Transverse colon (tissue), 4 donors: Measurements from ENCODE around the gene IL15. TPM values are rescaled to one million over a fixed set of nuclear protein-coding genes. Genes with fewer than 3 reads are reported as not detected.
A peak's percentile ranks its signal among the peaks of the same experiment; 100 is the strongest.

ENCODE experiments used
- DNase-seq: peaks from one replicate; pipeline ENCODE4 v3.0.0-alpha.2; 2019
- H3K27ac ChIP-seq, 4 donors: fragments of 200-600 bp; sonication (generic); 2 replicates each; pipeline ENCODE4 v1.5.1; 2016 to 2018; ENCODE audit warnings: inconsistent platforms in 4 of 4
- H3K27me3 ChIP-seq: fragments of 200-600 bp; sonication (generic); 2 replicates; pipeline ENCODE4 v1.5.1; 2017; ENCODE audit warnings: inconsistent platforms
- H3K36me3 ChIP-seq, 4 donors: fragments of 200-600 bp; sonication (generic); 2 replicates each; pipeline ENCODE4 v1.5.1; 2017 to 2019; ENCODE audit warnings: inconsistent platforms in 4 of 4
- H3K4me1 ChIP-seq, 4 donors: fragments of 200-600 bp; sonication (generic); 2 replicates each; pipeline ENCODE4 v1.5.1; 2017 to 2020; ENCODE audit warnings: inconsistent platforms in 4 of 4
- H3K4me3 ChIP-seq, 4 donors: fragments of 200-600 bp; sonication (generic); 1 replicate in 1 of 4; 2 replicates in 3 of 4; pipeline versions ENCODE4 v1.5.1 to v1.6.1; 2017 to 2019; ENCODE audit warnings: inconsistent platforms in 4 of 4
- H3K9me3 ChIP-seq, 2 donors: fragments of 200-600 bp; sonication (generic); 2 replicates each; pipeline ENCODE4 v1.5.1; 2017 to 2019; ENCODE audit warnings: inconsistent platforms in 2 of 2
- EP300 ChIP-seq: sonication (generic); formaldehyde crosslinking; IDR thresholded peaks from one replicate; pipeline ENCODE4 v1.6.1; 2017; ENCODE audit warnings: antibody characterized with exemption, low read depth
- POLR2A ChIP-seq: fragments of 450-650 bp; IDR thresholded peaks from one replicate; pipeline ENCODE4 v1.6.1; 2016; ENCODE audit warnings: antibody characterized with exemption, mild to moderate bottlenecking, moderate library complexity
- POLR2AphosphoS5 ChIP-seq, 3 donors: sonication (generic); formaldehyde crosslinking; IDR thresholded peaks; one replicate each; pipeline ENCODE4 v1.6.1; 2016; ENCODE audit warnings: antibody characterized with exemption in 3 of 3
- WGBS, 2 donors: methylation state at CpG; one replicate each; pipeline ENCODE4 v1.1.5; 2018; ENCODE audit warnings: low coverage in 1 of 2; 5-methylcytosine and 5-hydroxymethylcytosine counted together
- in situ Hi-C, 4 donors: fragments of 200-750 bp; cut with MboI; loops; one replicate each; pipeline versions ENCODE4 v1.15.0 to v1.15.1; 2017; ENCODE audit warnings: low sequenced_read_pairs in 3 of 4, low pct_ligation_motif_present in 1 of 4, low pct_unique_long_range_greater_than_20kb in 1 of 4
- intact Hi-C: fragments of 100-400 bp; cut with DNase I; formaldehyde crosslinking; loops from one replicate; pipeline ENCODE4 v1.15.1; 2023; ENCODE audit warnings: low total_unique reads
- total RNA-seq, 4 donors: library from RNA; depleted of rRNA; stranded (reverse); fragments of >200 nt; gene quantifications; one replicate each; pipeline ENCODE4 v1.1.0, GENCODE V29; 2016
- TF ChIP-seq, protein P1 (sequence below), 5 experiments: fragments of 200-600 bp in 3 of 5; fragments of 450-650 bp in 2 of 5; sonication (generic) in 3 of 5; IDR thresholded peaks; 1 replicate in 2 of 5; 2 replicates in 3 of 5; pipeline ENCODE4 v1.5.1; 2016 to 2017; ENCODE audit warnings: antibody characterized with exemption in 5 of 5, inconsistent platforms in 3 of 5, mild to moderate bottlenecking in 2 of 5, moderate library complexity in 1 of 5

Gene IL15
- total RNA-seq, 4 donors from 2014 or later: 0.75 to 14.0 (median 5.2) TPM

DNA sequence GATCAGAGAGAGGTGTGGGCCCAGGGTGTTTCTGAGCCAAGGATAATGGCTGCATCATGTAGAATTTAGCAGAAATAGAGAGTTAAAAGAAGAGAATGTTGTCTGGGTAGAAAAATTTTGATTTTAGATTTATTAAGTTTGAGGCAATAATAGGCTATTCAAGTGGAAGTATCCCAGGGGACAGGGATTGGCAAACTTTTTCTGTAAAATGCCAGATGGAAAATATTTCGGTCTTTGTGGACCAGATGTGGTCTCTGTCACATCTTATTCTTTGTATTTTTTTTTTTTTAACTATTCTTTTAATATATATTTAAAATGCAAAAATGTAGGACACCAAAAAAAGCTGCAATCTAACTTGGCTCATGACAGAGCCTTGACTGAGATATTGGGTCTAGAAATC is 33.1 kb downstream of the IL15 start:
- in situ Hi-C loops (no loop called here), intact Hi-C loops (no loop called here)
- no peaks in the 10 kb centered on the region for H3K9me3 ChIP-seq
- H3K36me3 ChIP-seq: no peaks in the 10 kb centered on the region
- TF ChIP-seq, protein P1, sequence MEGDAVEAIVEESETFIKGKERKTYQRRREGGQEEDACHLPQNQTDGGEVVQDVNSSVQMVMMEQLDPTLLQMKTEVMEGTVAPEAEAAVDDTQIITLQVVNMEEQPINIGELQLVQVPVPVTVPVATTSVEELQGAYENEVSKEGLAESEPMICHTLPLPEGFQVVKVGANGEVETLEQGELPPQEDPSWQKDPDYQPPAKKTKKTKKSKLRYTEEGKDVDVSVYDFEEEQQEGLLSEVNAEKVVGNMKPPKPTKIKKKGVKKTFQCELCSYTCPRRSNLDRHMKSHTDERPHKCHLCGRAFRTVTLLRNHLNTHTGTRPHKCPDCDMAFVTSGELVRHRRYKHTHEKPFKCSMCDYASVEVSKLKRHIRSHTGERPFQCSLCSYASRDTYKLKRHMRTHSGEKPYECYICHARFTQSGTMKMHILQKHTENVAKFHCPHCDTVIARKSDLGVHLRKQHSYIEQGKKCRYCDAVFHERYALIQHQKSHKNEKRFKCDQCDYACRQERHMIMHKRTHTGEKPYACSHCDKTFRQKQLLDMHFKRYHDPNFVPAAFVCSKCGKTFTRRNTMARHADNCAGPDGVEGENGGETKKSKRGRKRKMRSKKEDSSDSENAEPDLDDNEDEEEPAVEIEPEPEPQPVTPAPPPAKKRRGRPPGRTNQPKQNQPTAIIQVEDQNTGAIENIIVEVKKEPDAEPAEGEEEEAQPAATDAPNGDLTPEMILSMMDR (IDR thresholded peaks at IDR 0.05): no peak
- TF ChIP-seq POLR2AphosphoS5 (IDR thresholded peaks at IDR 0.05) (no peak), EP300 (no peak), POLR2A (no peak)
- no peak for DNase-seq
- H3K27ac ChIP-seq: no peak overlapping the region
- H3K4me3 ChIP-seq: no peak overlapping the region
- no peaks in the 10 kb centered on the region for H3K4me1 ChIP-seq
- WGBS, 2 donors: 75 to 93% methylated on average over 1 of the region's 1 CpG
- no peaks in the 10 kb centered on the region for H3K27me3 ChIP-seq

DNA sequence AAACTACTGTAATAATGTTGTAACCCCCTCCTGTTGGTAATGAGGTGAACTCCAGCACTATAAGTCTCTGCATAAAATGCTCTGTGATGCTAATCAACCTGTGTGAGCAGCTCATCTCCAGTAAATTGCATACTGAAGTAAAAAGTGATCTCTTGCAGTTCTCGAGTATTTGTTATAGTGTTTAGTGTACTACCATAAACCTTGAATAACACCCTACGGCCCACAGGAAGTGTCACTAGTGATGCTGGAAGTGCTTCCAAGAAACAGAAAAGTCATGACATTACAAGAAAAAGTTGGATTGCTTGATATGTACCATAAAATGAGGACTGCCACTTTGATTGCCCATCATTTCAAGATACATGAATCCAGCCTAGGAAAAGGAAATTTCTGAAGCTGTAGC is 39.0 kb downstream of the IL15 start:
- no peak overlapping the region for H3K4me3 ChIP-seq
- in situ Hi-C loops: no loop called here
- intact Hi-C loops: no loop called here
- no peaks in the 10 kb centered on the region for H3K9me3 ChIP-seq
- no peak for DNase-seq
- WGBS, 2 donors: 50 to 56% methylated on average over 1 to 2 of the region's 2 CpGs
- TF ChIP-seq POLR2A: no peak
- no peak for TF ChIP-seq EP300
- no peak for TF ChIP-seq POLR2AphosphoS5 (IDR thresholded peaks at IDR 0.05)
- TF ChIP-seq, protein P1 (IDR thresholded peaks at IDR 0.05): no peak
- no peaks in the 10 kb centered on the region for H3K36me3 ChIP-seq
- H3K4me1 ChIP-seq: peaks cover 0 to 57% (median 30%) of the 10 kb centered on the region in 4 donors
- H3K27me3 ChIP-seq: no peaks in the 10 kb centered on the region
- H3K27ac ChIP-seq: peak overlapping the region; percentile 63 to 75 (median 68)

DNA sequence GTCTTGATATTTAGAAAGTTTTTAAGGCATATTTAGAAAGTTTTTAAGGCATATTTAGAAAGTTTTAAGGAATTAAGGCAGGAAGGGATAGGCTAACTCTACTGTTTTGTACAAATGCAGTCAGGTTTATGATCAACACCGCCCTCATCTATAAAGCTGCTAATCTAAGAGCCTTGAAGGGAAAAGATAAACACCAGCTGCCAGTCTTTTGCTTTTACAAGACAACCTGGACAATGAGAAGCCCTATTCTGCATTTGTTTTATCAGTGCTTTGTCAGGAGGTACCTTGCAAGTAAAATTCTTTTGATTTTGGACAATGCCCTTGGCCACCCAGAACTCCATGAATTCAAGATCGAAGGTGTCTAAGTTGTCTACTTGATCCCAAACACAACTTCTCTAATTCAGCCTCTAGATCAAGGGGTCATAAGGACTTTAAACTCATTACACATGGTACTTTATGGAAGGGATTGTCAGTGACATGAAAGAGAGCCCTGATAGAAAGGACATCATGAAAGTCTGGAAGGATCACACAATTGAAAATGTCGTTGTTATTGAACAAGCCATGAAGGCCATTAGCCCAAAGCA is 39.8 kb downstream of the IL15 start:
- peak overlapping the region; percentile 63 to 75 (median 68) for H3K27ac ChIP-seq
- H3K9me3 ChIP-seq: no peaks in the 10 kb centered on the region
- H3K4me1 ChIP-seq: peaks cover 0 to 62% (median 33%) of the 10 kb centered on the region in 4 donors
- TF ChIP-seq, protein P1 (IDR thresholded peaks at IDR 0.05): no peak
- TF ChIP-seq POLR2AphosphoS5 (IDR thresholded peaks at IDR 0.05): peak in 2 of 3 donors; percentile 26 to 36
- no peak for DNase-seq
- H3K36me3 ChIP-seq: no peaks in the 10 kb centered on the region
- WGBS, 2 donors: 28 to 40% methylated on average over 2 to 3 of the region's 3 CpGs
- intact Hi-C loops (no loop called here), in situ Hi-C loops (no loop called here)
- H3K4me3 ChIP-seq: no peak overlapping the region
- no peaks in the 10 kb centered on the region for H3K27me3 ChIP-seq

DNA sequence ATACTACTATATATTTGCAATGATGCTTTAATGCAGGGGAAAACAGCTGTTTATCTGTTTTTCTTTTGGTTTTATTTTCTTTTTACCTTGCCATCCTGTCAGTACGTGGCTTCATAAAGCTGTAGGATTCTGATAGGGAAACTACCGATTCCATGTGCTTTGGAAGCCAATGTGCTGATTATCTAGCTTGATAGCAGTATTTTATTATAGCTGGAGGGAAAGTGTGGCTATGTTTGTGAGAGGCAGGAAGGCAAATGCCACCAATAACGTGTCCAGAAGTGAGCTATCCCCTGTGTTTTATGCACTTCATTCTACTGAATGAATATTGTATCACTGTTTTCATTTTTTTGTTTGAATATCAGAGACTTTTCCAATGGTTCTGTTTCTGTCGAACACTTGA is 43.7 kb downstream of the IL15 start:
- in situ Hi-C loops (no loop called here), intact Hi-C loops (no loop called here)
- Histone ChIP-seq H3K9me3 (no peaks in the 10 kb centered on the region), H3K27me3 (no peaks in the 10 kb centered on the region), H3K36me3 (no peaks in the 10 kb centered on the region), H3K4me3 (peak overlapping the region in 1 of 4 donors; percentile 10), H3K4me1 (peaks cover 0 to 57% (median 31%) of the 10 kb centered on the region in 4 donors), H3K27ac (peak overlapping the region; percentile 6 to 61 (median 30))
- TF ChIP-seq, protein P1 (IDR thresholded peaks at IDR 0.05): no peak
- no peak for TF ChIP-seq POLR2AphosphoS5 (IDR thresholded peaks at IDR 0.05)
- no peak for TF ChIP-seq EP300
- TF ChIP-seq POLR2A: no peak
- no peak for DNase-seq
- WGBS, 2 donors: 52 to 61% methylated on average over 4 of the region's 4 CpGs
